Neuronal stem cell (in vitro differentiated cells): ENCODE data around the gene DCDC2C.

ENCODE experiments used
- DNase-seq: peaks from one replicate; pipeline ENCODE4 v3.0.0-alpha.2; 2013; ENCODE audit warnings: low spot score
- H2AFZ ChIP-seq: one replicate; pipeline ENCODE4 v1.6.1; 2013; ENCODE audit warnings: mild to moderate bottlenecking, low read length, inconsistent platforms
- H2AK5ac ChIP-seq: 2 replicates; pipeline ENCODE4 v1.6.1; 2013; ENCODE audit warnings: low read depth, mild to moderate bottlenecking, inconsistent platforms, low read length, moderate library complexity, mixed read lengths
- H2BK120ac ChIP-seq: 2 replicates; pipeline ENCODE4 v1.6.1; 2013; ENCODE audit warnings: low read depth, mild to moderate bottlenecking, inconsistent platforms, low read length, moderate library complexity, mixed read lengths
- H2BK12ac ChIP-seq: one replicate; pipeline ENCODE4 v1.6.1; 2013; ENCODE audit warnings: low read length, inconsistent platforms
- H2BK15ac ChIP-seq: 2 replicates; pipeline ENCODE4 v1.6.1; 2013; ENCODE audit warnings: mild to moderate bottlenecking, low read length, inconsistent platforms, mixed read lengths
- H2BK5ac ChIP-seq: one replicate; pipeline ENCODE4 v1.6.1; 2013; ENCODE audit warnings: inconsistent platforms, mild to moderate bottlenecking, low read length, moderate library complexity
- H3K14ac ChIP-seq: one replicate; pipeline ENCODE4 v1.6.1; 2013; ENCODE audit warnings: low read length, inconsistent platforms
- H3K18ac ChIP-seq: 2 replicates; pipeline ENCODE4 v1.6.1; 2013; ENCODE audit warnings: low read length, inconsistent platforms
- H3K23ac ChIP-seq: 2 replicates; pipeline ENCODE4 v1.6.1; 2013; ENCODE audit warnings: low read depth, mild to moderate bottlenecking, mixed read lengths, low read length, inconsistent platforms; ENCODE audit not compliant: poor library complexity
- H3K27ac ChIP-seq: replicated peaks from 3 replicates; pipeline ENCODE4 v1.5.1; 2013; ENCODE audit warnings: low read length, inconsistent platforms
- H3K27me3 ChIP-seq, 3 experiments: 2 replicates each; pipeline ENCODE4 v1.6.1; 2013; ENCODE audit warnings: low read length in 3 of 3, mild to moderate bottlenecking in 2 of 3, inconsistent platforms in 1 of 3, low read depth in 1 of 3, mixed read lengths in 1 of 3, moderate library complexity in 1 of 3; ENCODE audit not compliant: control insufficient read depth in 3 of 3, insufficient read depth in 3 of 3
- H3K36me3 ChIP-seq, 2 donors: replicated peaks in 1 of 2; 2 replicates each; pipeline ENCODE4 v1.6.1; 2013; ENCODE audit warnings: low read length in 2 of 2; ENCODE audit not compliant: control insufficient read depth in 2 of 2, insufficient read depth in 2 of 2
- H3K4ac ChIP-seq: 2 replicates; pipeline ENCODE4 v1.6.1; 2013; ENCODE audit warnings: inconsistent platforms, mild to moderate bottlenecking, low read length, moderate library complexity
- H3K4me1 ChIP-seq, 2 donors: 1 replicate in 1 of 2; 2 replicates in 1 of 2; pipeline ENCODE4 v1.6.1; 2013; ENCODE audit warnings: low read length in 2 of 2, low read depth in 1 of 2; ENCODE audit not compliant: control insufficient read depth in 2 of 2, insufficient read depth in 1 of 2
- H3K4me2 ChIP-seq: one replicate; pipeline ENCODE4 v1.6.1; 2013; ENCODE audit warnings: mild to moderate bottlenecking, low read length, inconsistent platforms; ENCODE audit not compliant: insufficient read depth, poor library complexity, severe bottlenecking
- H3K4me3 ChIP-seq, 2 donors: 2 replicates each; pipeline ENCODE4 v1.5.1; 2013; ENCODE audit warnings: low read length in 2 of 2, mild to moderate bottlenecking in 2 of 2, inconsistent platforms in 1 of 2, moderate library complexity in 1 of 2
- H3K79me1 ChIP-seq: one replicate; pipeline ENCODE4 v1.6.1; 2013; ENCODE audit warnings: low read depth, mild to moderate bottlenecking, inconsistent platforms, low read length, moderate library complexity
- H3K9ac ChIP-seq: one replicate; pipeline ENCODE4 v1.6.1; 2013; ENCODE audit warnings: mild to moderate bottlenecking, low read depth, low read length, inconsistent platforms; ENCODE audit not compliant: poor library complexity
- H3K9me3 ChIP-seq, 2 donors: replicated peaks in 1 of 2; 2 replicates each; pipeline versions ENCODE3 to v1.6.1; 2013; ENCODE audit warnings: low read length in 2 of 2, mild to moderate bottlenecking in 2 of 2, inconsistent platforms in 1 of 2, low read depth in 1 of 2, mixed read lengths in 1 of 2, moderate library complexity in 1 of 2; ENCODE audit not compliant: control insufficient read depth in 2 of 2, insufficient read depth in 1 of 2
- H4K8ac ChIP-seq: one replicate; pipeline ENCODE4 v1.6.1; 2013; ENCODE audit warnings: low read depth, mild to moderate bottlenecking, inconsistent platforms, low read length, moderate library complexity
- H4K91ac ChIP-seq: one replicate; pipeline ENCODE4 v1.6.1; 2013; ENCODE audit warnings: low read length, low read depth, mild to moderate bottlenecking, inconsistent platforms; ENCODE audit not compliant: poor library complexity
- WGBS, 2 donors: extraction: QIAGEN DNeasy Blood & Tissue Kit; methylation state at CpG; one replicate each; pipeline ENCODE4 v1.1.7; 2013; ENCODE audit warnings: missing lambda C conversion rate in 2 of 2, mixed read lengths in 1 of 2; ENCODE audit not compliant: insufficient read length in 2 of 2, insufficient replicate concordance in 1 of 2; ENCODE audit errors: extremely low coverage in 2 of 2; 5-methylcytosine and 5-hydroxymethylcytosine counted together

Gene DCDC2C

GRCh38 chr2:3709225-3709624, 5.8 kb downstream of the DCDC2C start:
- Histone ChIP-seq H3K4me2 (no peak overlapping the region), H3K9me3 (no peaks in the 10 kb centered on the region), H2AFZ (no peak overlapping the region), H3K79me1 (no peaks in the 10 kb centered on the region), H3K23ac (no peak overlapping the region), H3K4me1 (peaks cover 4 to 5% of the 10 kb centered on the region in 2 donors), H2BK12ac (no peak overlapping the region), H3K18ac (no peak overlapping the region), H3K36me3 (no peaks in the 10 kb centered on the region), H4K91ac (no peak overlapping the region), H4K8ac (no peak overlapping the region), H3K4ac (no peak overlapping the region), H2AK5ac (no peak overlapping the region), H3K9ac (no peak overlapping the region), H3K14ac (no peak overlapping the region), H2BK5ac (no peak overlapping the region), H2BK15ac (no peak overlapping the region), H3K27ac (no peak overlapping the region), H3K4me3 (no peak overlapping the region), H2BK120ac (no peak overlapping the region), H3K27me3 (peaks cover 0 to 19% (median 0%) of the 10 kb centered on the region in 3 experiments)
- no CpG with 5 or more reads among the region's 6 CpGs for WGBS, 2 donors
- DNase-seq, result no peak

- no peak overlapping the region for H2AFZ ChIP-seq
- no peak overlapping the region for H2BK15ac ChIP-seq
- DNase-seq, result no peak
Observed at GRCh38 chr2:3712424-3712823, 9.0 kb downstream of the DCDC2C start.

GRCh38 chr2:3712831-3713503, 9.6 kb downstream of the DCDC2C start:
- H3K9ac ChIP-seq, result no peak overlapping the region
- H3K14ac ChIP-seq, result no peak overlapping the region
- H3K27me3 ChIP-seq, result peaks cover 0 to 7% (median 0%) of the 10 kb centered on the region in 3 experiments
- no peaks in the 10 kb centered on the region for H3K9me3 ChIP-seq
- H4K8ac ChIP-seq, result no peak overlapping the region
- H3K4me2 ChIP-seq, result no peak overlapping the region
- no peak overlapping the region for H3K27ac ChIP-seq
- no peak overlapping the region for H3K18ac ChIP-seq
- no peak overlapping the region for H2BK5ac ChIP-seq
- H3K4me1 ChIP-seq, result no peaks in the 10 kb centered on the region
- no peak overlapping the region for H2BK15ac ChIP-seq
- H2AFZ ChIP-seq, result no peak overlapping the region
- H2BK120ac ChIP-seq, result no peak overlapping the region
- no peak overlapping the region for H4K91ac ChIP-seq
- no peak overlapping the region for H2AK5ac ChIP-seq
- no peaks in the 10 kb centered on the region for H3K79me1 ChIP-seq
- H3K36me3 ChIP-seq, result no peaks in the 10 kb centered on the region
- H3K4ac ChIP-seq, result no peak overlapping the region
- no peak overlapping the region for H3K23ac ChIP-seq
- H2BK12ac ChIP-seq, result no peak overlapping the region
- no peak for DNase-seq
- H3K4me3 ChIP-seq, result no peak overlapping the region
- no CpG with 5 or more reads among the region's 10 CpGs for WGBS, 2 donors

More at GRCh38 chr2:3712424-3712823, 9.0 kb downstream of the DCDC2C start:
- no peak overlapping the region for H3K23ac ChIP-seq
- H3K4me2 ChIP-seq, result no peak overlapping the region
- no peaks in the 10 kb centered on the region for H3K9me3 ChIP-seq
- no peak overlapping the region for H3K4ac ChIP-seq
- no peak overlapping the region for H2BK120ac ChIP-seq
- no peak overlapping the region for H2BK5ac ChIP-seq
- no peaks in the 10 kb centered on the region for H3K4me1 ChIP-seq
- no peaks in the 10 kb centered on the region for H3K36me3 ChIP-seq
- H2BK12ac ChIP-seq, result no peak overlapping the region
- peaks cover 0 to 12% (median 0%) of the 10 kb centered on the region in 3 experiments for H3K27me3 ChIP-seq
- no peak overlapping the region for H3K4me3 ChIP-seq
- H3K27ac ChIP-seq, result no peak overlapping the region
- no peak overlapping the region for H4K91ac ChIP-seq
- no peak overlapping the region for H3K18ac ChIP-seq
- WGBS, 2 donors, result no CpG with 5 or more reads among the region's 3 CpGs
- H3K9ac ChIP-seq, result no peak overlapping the region
- H3K79me1 ChIP-seq, result no peaks in the 10 kb centered on the region
- no peak overlapping the region for H2AK5ac ChIP-seq
- no peak overlapping the region for H3K14ac ChIP-seq
- H4K8ac ChIP-seq, result no peak overlapping the region

GRCh38 chr2:3718679-3719078, 15.3 kb downstream of the DCDC2C start:
- Histone ChIP-seq H3K9ac (no peak overlapping the region), H3K27ac (no peak overlapping the region), H3K4me1 (no peaks in the 10 kb centered on the region), H2BK15ac (no peak overlapping the region), H3K9me3 (peaks cover 0 to 3% of the 10 kb centered on the region in 2 donors), H2AFZ (no peak overlapping the region), H2BK12ac (no peak overlapping the region), H2BK5ac (no peak overlapping the region), H3K4ac (no peak overlapping the region), H3K18ac (no peak overlapping the region), H4K8ac (no peak overlapping the region), H2BK120ac (no peak overlapping the region), H3K36me3 (no peaks in the 10 kb centered on the region), H3K14ac (no peak overlapping the region), H3K4me3 (no peak overlapping the region), H3K79me1 (no peaks in the 10 kb centered on the region), H3K27me3 (no peaks in the 10 kb centered on the region), H2AK5ac (no peak overlapping the region), H4K91ac (no peak overlapping the region), H3K4me2 (no peak overlapping the region), H3K23ac (no peak overlapping the region)
- no peak for DNase-seq
- WGBS, 2 donors, result no CpG with 5 or more reads among the region's 8 CpGs
